CD14-positive monocyte (primary cell): ENCODE data around the gene SEMA4A. TPM values are rescaled to one million over a fixed set of nuclear protein-coding genes. Genes with fewer than 3 reads are reported as not detected.
"Not testable (repeated sequence)": the region's sequence is repeated elsewhere in the genome, so short reads cannot be mapped to it uniquely, and the experiment has no call there.

ENCODE experiments used
- DNase-seq, 3 donors: peaks; one replicate each; pipeline ENCODE4 v3.0.0-alpha.2; 2011 to 2022
- H2AFZ ChIP-seq: 2 replicates; pipeline ENCODE4 v1.6.0; 2012; ENCODE audit warnings: mild to moderate bottlenecking, low read depth, low read length, inconsistent platforms; ENCODE audit not compliant: insufficient read depth, poor library complexity, severe bottlenecking
- H3K27ac ChIP-seq, 2 donors: 1 replicate in 1 of 2; 2 replicates in 1 of 2; pipeline ENCODE4 v1.5.1; 2012 to 2013; ENCODE audit warnings: low read length in 2 of 2, control low read depth in 1 of 2, inconsistent platforms in 1 of 2, low read depth in 1 of 2, mild to moderate bottlenecking in 1 of 2
- H3K27me3 ChIP-seq, 2 donors: one replicate each; pipeline versions ENCODE4 v1.6.0 to v1.6.1; 2011 to 2013; ENCODE audit warnings: low read length in 2 of 2; ENCODE audit not compliant: control insufficient read depth in 2 of 2, insufficient read depth in 2 of 2
- H3K36me3 ChIP-seq, 2 donors: replicated peaks in 1 of 2; 1 replicate in 1 of 2; 2 replicates in 1 of 2; pipeline versions ENCODE4 v1.5.1 to v1.6.1; 2012 to 2013; ENCODE audit warnings: low read length in 2 of 2, control low read depth in 1 of 2, inconsistent platforms in 1 of 2, mild to moderate bottlenecking in 1 of 2; ENCODE audit not compliant: insufficient read depth in 2 of 2, control insufficient read depth in 1 of 2
- H3K4me1 ChIP-seq, 2 donors: 1 replicate in 1 of 2; 2 replicates in 1 of 2; pipeline versions ENCODE4 v1.5.1 to v1.6.1; 2012 to 2013; ENCODE audit warnings: low read length in 2 of 2, control low read depth in 1 of 2, inconsistent platforms in 1 of 2, mild to moderate bottlenecking in 1 of 2, moderate library complexity in 1 of 2; ENCODE audit not compliant: insufficient read depth in 2 of 2, control insufficient read depth in 1 of 2
- H3K4me2 ChIP-seq: replicated peaks from 2 replicates; pipeline ENCODE3; 2012; ENCODE audit warnings: low read length, moderate library complexity, mild to moderate bottlenecking; ENCODE audit not compliant: poor library complexity, severe bottlenecking; ENCODE audit errors: extremely low read depth
- H3K4me3 ChIP-seq, 3 experiments: fragments of 200-600 bp in 1 of 3; sonication (generic) in 1 of 3; replicated peaks in 1 of 3; 1 replicate in 2 of 3; 2 replicates in 1 of 3; pipeline ENCODE4 v1.5.1; 2011 to 2013; ENCODE audit warnings: low read length in 3 of 3, mild to moderate bottlenecking in 3 of 3, control low read depth in 2 of 3, low read depth in 2 of 3, inconsistent platforms in 1 of 3, moderate library complexity in 1 of 3
- H3K79me2 ChIP-seq: 2 replicates; pipeline ENCODE4 v1.6.0; 2012; ENCODE audit warnings: mild to moderate bottlenecking, control low read depth, inconsistent platforms, low read length, moderate library complexity; ENCODE audit not compliant: insufficient read depth
- H3K9ac ChIP-seq: 2 replicates; pipeline ENCODE4 v1.6.0; 2017; ENCODE audit warnings: low read length, mild to moderate bottlenecking; ENCODE audit not compliant: insufficient read depth, poor library complexity, severe bottlenecking
- H3K9me3 ChIP-seq, 2 donors: replicated peaks in 1 of 2; 1 replicate in 1 of 2; 2 replicates in 1 of 2; pipeline versions ENCODE4 v1.5.1 to v1.6.1; 2012 to 2013; ENCODE audit warnings: low read length in 2 of 2, control low read depth in 1 of 2; ENCODE audit not compliant: control insufficient read depth in 1 of 2, insufficient read depth in 1 of 2
- H4K20me1 ChIP-seq: 2 replicates; pipeline ENCODE4 v1.6.0; 2012; ENCODE audit warnings: mild to moderate bottlenecking, low read length, control low read depth, moderate library complexity; ENCODE audit not compliant: insufficient read depth
- H3K27ac Mint-ChIP-seq, 7 donors: one replicate each; pipeline ENCODE4 v1.8.0; 2020; ENCODE audit warnings: mild to moderate bottlenecking in 7 of 7, mixed read lengths in 7 of 7, moderate library complexity in 6 of 7, inconsistent platforms in 2 of 7
- H3K27me3 Mint-ChIP-seq, 3 donors: one replicate each; pipeline ENCODE4 v1.8.0; 2021 to 2022; ENCODE audit warnings: low read depth in 3 of 3, mild to moderate bottlenecking in 3 of 3, mixed read lengths in 3 of 3, moderate library complexity in 3 of 3, inconsistent platforms in 1 of 3
- H3K36me3 Mint-ChIP-seq, 2 donors: one replicate each; pipeline ENCODE4 v1.8.0; 2020; ENCODE audit warnings: mixed read lengths in 2 of 2, inconsistent platforms in 1 of 2, mild to moderate bottlenecking in 1 of 2
- H3K4me1 Mint-ChIP-seq: one replicate; pipeline ENCODE4 v1.8.0; 2020; ENCODE audit warnings: mild to moderate bottlenecking, mixed read lengths
- H3K4me3 Mint-ChIP-seq, 2 donors: one replicate each; pipeline ENCODE4 v1.8.0; 2020; ENCODE audit warnings: mild to moderate bottlenecking in 2 of 2, mixed read lengths in 2 of 2, moderate library complexity in 1 of 2
- H3K9me3 Mint-ChIP-seq, 7 donors: one replicate each; pipeline ENCODE4 v1.8.0; 2020 to 2022; ENCODE audit warnings: mixed read lengths in 7 of 7, mild to moderate bottlenecking in 6 of 7, moderate library complexity in 6 of 7, inconsistent platforms in 2 of 7
- CTCF ChIP-seq: fragments of 200-600 bp; IDR thresholded peaks from one replicate; pipeline ENCODE4 v1.8.0; 2022; ENCODE audit warnings: antibody characterized with exemption, mild to moderate bottlenecking
- WGBS: methylation state at CpG from one replicate; pipeline ENCODE4 v1.1.5; 2013; ENCODE audit warnings: missing lambda C conversion rate; ENCODE audit not compliant: insufficient coverage; 5-methylcytosine and 5-hydroxymethylcytosine counted together
- intact Hi-C, 2 donors: fragments of 100-400 bp; cut with micrococcal nuclease; formaldehyde crosslinking; loops; one replicate each; pipeline versions ENCODE4 v1.15.0 to v1.15.1; 2023
- polyA plus RNA-seq, 3 donors: library from polyadenylated mRNA; depleted of rRNA in 1 of 3; unstranded in 2 of 3; stranded (reverse) in 1 of 3; fragments of 300-500 nt in 2 of 3; fragments of >200 nt in 1 of 3; fragmentation: Illumina TruSeq in 2 of 3; gene quantifications; 1 replicate in 2 of 3; 2 replicates in 1 of 3; pipeline ENCODE4 v1.2.3, GENCODE V29; 2012 to 2021

SEMA4A gene
- polyA plus RNA-seq, 3 donors: 72.3 to 121 (median 116) TPM

- no peak overlapping the region for H3K4me2 ChIP-seq
- H3K4me3 Mint-ChIP-seq: peak overlapping the region; percentile 11 to 17
- H3K27me3 ChIP-seq: no peaks in the 10 kb centered on the region
- peaks cover 0 to 2% (median 0%) of the 10 kb centered on the region in 3 donors for H3K27me3 Mint-ChIP-seq
- no peak for TF ChIP-seq CTCF
- peaks cover 38% of the 10 kb centered on the region for H3K79me2 ChIP-seq
- peak overlapping the region; percentile 83 for H3K9ac ChIP-seq
- WGBS: 71% methylated on average over 10 of the region's 16 CpGs
- H3K36me3 ChIP-seq: peaks cover 22 to 26% of the 10 kb centered on the region in 2 donors
- peak in 1 of 3 donors; percentile 38 for DNase-seq
- intact Hi-C loops: no loop called here
- no peaks in the 10 kb centered on the region for H3K9me3 Mint-ChIP-seq
- peak overlapping the region in 1 of 3 experiments; percentile 87 for H3K4me3 ChIP-seq
- peaks cover 34% of the 10 kb centered on the region for H3K4me1 Mint-ChIP-seq
- H3K36me3 Mint-ChIP-seq: peaks cover 28 to 49% of the 10 kb centered on the region in 2 donors
- H3K9me3 ChIP-seq: no peaks in the 10 kb centered on the region
- no peak overlapping the region for H2AFZ ChIP-seq
- peak overlapping the region; percentile 90 to 97 for H3K27ac ChIP-seq
- H4K20me1 ChIP-seq: no peaks in the 10 kb centered on the region
- peak overlapping the region; percentile 69 to 99 (median 84) for H3K27ac Mint-ChIP-seq
- peaks cover 42 to 52% of the 10 kb centered on the region in 2 donors for H3K4me1 ChIP-seq
Observed at GRCh38 chr1:156214024-156214748, 60.8 kb downstream of the SEMA4A start.

- H3K36me3 Mint-ChIP-seq: peaks cover 25 to 48% of the 10 kb centered on the region in 2 donors
- H3K9ac ChIP-seq, H3K9me3 ChIP-seq, H3K27ac ChIP-seq, intact Hi-C loops, H3K4me3 Mint-ChIP-seq, H3K4me3 ChIP-seq, H3K4me2 ChIP-seq, H3K27me3 ChIP-seq, DNase-seq, H3K9me3 Mint-ChIP-seq, H3K27me3 Mint-ChIP-seq, H2AFZ ChIP-seq, H4K20me1 ChIP-seq: not testable (repeated sequence)
- Histone ChIP-seq H3K4me1 (peaks cover 44 to 55% of the 10 kb centered on the region in 2 donors), H3K79me2 (peaks cover 53% of the 10 kb centered on the region), H3K36me3 (peaks cover 13 to 16% of the 10 kb centered on the region in 2 donors)
- WGBS: 98% methylated on average over 42 of the region's 55 CpGs
- peak overlapping the region in 4 of 7 donors; percentile 24 to 83 (median 60) for H3K27ac Mint-ChIP-seq
- H3K4me1 Mint-ChIP-seq: peaks cover 37% of the 10 kb centered on the region
Observed at GRCh38 chr1:156216361-156217086, 63.1 kb downstream of the SEMA4A start.
